HepG2 (cell line): ENCODE results near the gene OTOP2. TPM values are rescaled to one million over a fixed set of nuclear protein-coding genes. Genes with fewer than 3 reads are reported as not detected.
A peak's percentile ranks its signal among the peaks of the same experiment; 100 is the strongest.

Source experiments
- DMTF1 ChIP-seq: sonication (generic); formaldehyde crosslinking; IDR thresholded peaks from 2 replicates; pipeline ENCODE4 v1.4.0; 2020; ENCODE audit warnings: mild to moderate bottlenecking, missing genetic modification reagents
- FOXM1 ChIP-seq: sonication (generic); formaldehyde crosslinking; IDR thresholded peaks from 2 replicates; pipeline ENCODE4 v1.5.0; 2020; ENCODE audit warnings: missing genetic modification reagents
- MIER3 ChIP-seq: IDR thresholded peaks from 2 replicates; pipeline ENCODE4 v1.6.1; 2016; ENCODE audit warnings: missing compliant biosample characterization, borderline replicate concordance
- MTA1 ChIP-seq: sonication (generic); formaldehyde crosslinking; IDR thresholded peaks from 2 replicates; pipeline ENCODE4 v1.4.0; 2020; ENCODE audit warnings: missing genetic modification reagents, mild to moderate bottlenecking, borderline replicate concordance
- NFAT5 ChIP-seq: sonication (generic); formaldehyde crosslinking; IDR thresholded peaks from 2 replicates; pipeline ENCODE4 v1.4.0; 2020; ENCODE audit warnings: missing genetic modification reagents
- PATZ1 ChIP-seq: sonication (generic); formaldehyde crosslinking; IDR thresholded peaks from 2 replicates; pipeline ENCODE4 v1.4.0; 2020; ENCODE audit warnings: missing genetic modification reagents
- RAD21 ChIP-seq: fragments of 450-650 bp; formaldehyde crosslinking; IDR thresholded peaks from 2 replicates; pipeline ENCODE4 v1.5.0; 2020; ENCODE audit warnings: mild to moderate bottlenecking
- RAD51 ChIP-seq: fragments of 450-650 bp; IDR thresholded peaks from 2 replicates; pipeline ENCODE4 v1.6.1; 2016; ENCODE audit warnings: borderline replicate concordance
- SALL2 ChIP-seq: sonication (generic); formaldehyde crosslinking; IDR thresholded peaks from 2 replicates; pipeline ENCODE4 v1.8.1; 2023; ENCODE audit warnings: mild to moderate bottlenecking, missing genetic modification reagents, inconsistent platforms
- SMYD3 ChIP-seq: sonication (generic); formaldehyde crosslinking; IDR thresholded peaks from 2 replicates; pipeline ENCODE4 v1.8.1; 2023; ENCODE audit warnings: mild to moderate bottlenecking, missing genetic modification reagents
- STAG1 ChIP-seq: sonication (generic); formaldehyde crosslinking; IDR thresholded peaks from 2 replicates; pipeline ENCODE4 v1.4.0; 2020; ENCODE audit warnings: missing genetic modification reagents
- TBX2 ChIP-seq: sonication (generic); formaldehyde crosslinking; IDR thresholded peaks from 2 replicates; pipeline ENCODE4 v1.5.0; 2020; ENCODE audit warnings: missing genetic modification reagents, mild to moderate bottlenecking, borderline replicate concordance
- TCF12 ChIP-seq, 2 experiments: fragments of 450-650 bp in 1 of 2; sonication (generic) in 1 of 2; formaldehyde crosslinking in 1 of 2; IDR thresholded peaks; 2 replicates each; pipeline versions ENCODE4 v1.6.1 to v1.8.0; 2017 to 2022; ENCODE audit warnings: antibody characterized with exemption in 1 of 2, mild to moderate bottlenecking in 1 of 2, missing genetic modification reagents in 1 of 2, moderate library complexity in 1 of 2
- THAP8 ChIP-seq: sonication (generic); formaldehyde crosslinking; IDR thresholded peaks from 2 replicates; pipeline ENCODE4 v1.5.1; 2020; ENCODE audit warnings: missing genetic modification reagents, mild to moderate bottlenecking, borderline replicate concordance
- TP53 ChIP-seq: sonication (generic); formaldehyde crosslinking; conservative IDR thresholded peaks from 2 replicates; pipeline ENCODE4 v1.4.0; 2020; ENCODE audit warnings: missing genetic modification reagents
- ZFAT ChIP-seq: sonication (generic); formaldehyde crosslinking; conservative IDR thresholded peaks from 2 replicates; pipeline ENCODE4 v1.8.1; 2023; ENCODE audit warnings: missing genetic modification reagents, inconsistent platforms
- ZNF124 ChIP-seq: sonication (generic); formaldehyde crosslinking; IDR thresholded peaks from 2 replicates; pipeline ENCODE4 v1.4.0; 2020; ENCODE audit warnings: missing genetic modification reagents
- ZNF569 ChIP-seq: sonication (generic); formaldehyde crosslinking; IDR thresholded peaks from 2 replicates; pipeline ENCODE4 v1.5.0; 2020; ENCODE audit warnings: mild to moderate bottlenecking, missing genetic modification reagents, moderate library complexity, borderline replicate concordance
- ZNF644 ChIP-seq: IDR thresholded peaks from 2 replicates; pipeline ENCODE4 v1.6.1; 2016; ENCODE audit warnings: low read depth
- ZNF746 ChIP-seq: sonication (generic); formaldehyde crosslinking; IDR thresholded peaks from 2 replicates; pipeline ENCODE4 v1.8.0; 2022; ENCODE audit warnings: mild to moderate bottlenecking, missing genetic modification reagents
- polyA plus RNA-seq, 8 experiments: library from polyadenylated mRNA; depleted of rRNA in 3 of 8; stranded (reverse) in 7 of 8; unstranded in 1 of 8; fragments of >200 nt; fragmentation: Illumina TruSeq in 4 of 8; extraction: Trizol in 4 of 8; gene quantifications; 2 replicates each; pipeline versions ENCODE4 v1.2.1 to v1.2.3, GENCODE V29; 2011 to 2016; ENCODE audit warnings: low read depth in 4 of 8, missing spikeins in 1 of 8, mixed read lengths in 1 of 8; ENCODE audit not compliant: insufficient read depth in 1 of 8
- total RNA-seq, 5 experiments: library from RNA; depleted of rRNA; stranded (reverse); fragments of >200 nt; fragmentation: Illumina TruSeq; extraction: Trizol; gene quantifications; 2 replicates each; pipeline ENCODE4 v1.2.3, GENCODE V29; 2016; ENCODE audit warnings: low read depth in 1 of 5

OTOP2 gene
- total and polyA plus RNA-seq, 2 of the 13 experiments (the other 11 are each of a cell fraction or from before 2014, with no cell fraction given), result not detected

GRCh38 chr17:74961657-74962350, 37.7 kb downstream of the OTOP2 start (continued):
- TF ChIP-seq FOXM1 (CRISPR knock-in tag), result no peak
- TF ChIP-seq ZNF644 (CRISPR knock-in tag), result no peak
- no peak for TF ChIP-seq ZFAT
- TF ChIP-seq SMYD3 (CRISPR knock-in tag), result no peak
- TF ChIP-seq MIER3 (CRISPR knock-in tag), result no peak
- TF ChIP-seq NFAT5, result 0 out of 2 replicates have a peak, but pooled peaks have one; percentile 56
- 0 out of 2 replicates have a peak, but pooled peaks have one; percentile 31 for TF ChIP-seq TBX2 (CRISPR knock-in tag)
- TF ChIP-seq ZNF746 (CRISPR knock-in tag), result no peak
- no peak for TF ChIP-seq TCF12 (IDR thresholded peaks at IDR 0.05)
- TF ChIP-seq TCF12 (CRISPR knock-in tag; IDR thresholded peaks at IDR 0.05), result no peak
- TF ChIP-seq ZNF569, result no peak
- no peak for TF ChIP-seq MTA1 (CRISPR knock-in tag)
- no peak for TF ChIP-seq RAD51
- TF ChIP-seq DMTF1 (CRISPR knock-in tag), result no peak
- TF ChIP-seq RAD21 (CRISPR knock-in tag), result peak; percentile 95
- peak; percentile 96 for TF ChIP-seq STAG1 (CRISPR knock-in tag)
- no peak for TF ChIP-seq TP53 (CRISPR knock-in tag)
- TF ChIP-seq SALL2 (CRISPR knock-in tag), result no peak
- TF ChIP-seq PATZ1 (CRISPR knock-in tag), result no peak; the same call in 1 of the 2 replicates
- TF ChIP-seq ZNF124 (CRISPR knock-in tag), result no peak
- no peak for TF ChIP-seq THAP8
